ENCODE results near the gene MAP3K1.

The MAP3K1 gene

GRCh38 chr5:56910210-56910965 lies 95.0 kb downstream of the MAP3K1 start:
- DNase-seq = no peak

- no peak for DNase-seq
Measured at GRCh38 chr5:56913766-56914165, 98.4 kb downstream of the MAP3K1 start.

GRCh38 chr5:56914678-56915077 lies 99.3 kb downstream of the MAP3K1 start:
- DNase-seq = no peak

GRCh38 chr5:56917534-56917933 lies 102.2 kb downstream of the MAP3K1 start:
- no peak for DNase-seq

GRCh38 chr5:56918054-56918453 lies 102.7 kb downstream of the MAP3K1 start:
- DNase-seq = no peak

- no peak for DNase-seq
Measured at GRCh38 chr5:56919942-56920662, 104.8 kb downstream of the MAP3K1 start.

GRCh38 chr5:56922922-56923321 lies 107.6 kb downstream of the MAP3K1 start:
- no peak for DNase-seq

- no peak for DNase-seq
Measured at GRCh38 chr5:56934325-56934724, 119.0 kb downstream of the MAP3K1 start.

- DNase-seq = no peak
Measured at GRCh38 chr5:56938858-56939257, 123.5 kb downstream of the MAP3K1 start.

- no peak for DNase-seq
Measured at GRCh38 chr5:56941981-56942380, 126.6 kb downstream of the MAP3K1 start.
